Measurements from ENCODE around the gene GPR183.

GPR183 gene

DNA sequence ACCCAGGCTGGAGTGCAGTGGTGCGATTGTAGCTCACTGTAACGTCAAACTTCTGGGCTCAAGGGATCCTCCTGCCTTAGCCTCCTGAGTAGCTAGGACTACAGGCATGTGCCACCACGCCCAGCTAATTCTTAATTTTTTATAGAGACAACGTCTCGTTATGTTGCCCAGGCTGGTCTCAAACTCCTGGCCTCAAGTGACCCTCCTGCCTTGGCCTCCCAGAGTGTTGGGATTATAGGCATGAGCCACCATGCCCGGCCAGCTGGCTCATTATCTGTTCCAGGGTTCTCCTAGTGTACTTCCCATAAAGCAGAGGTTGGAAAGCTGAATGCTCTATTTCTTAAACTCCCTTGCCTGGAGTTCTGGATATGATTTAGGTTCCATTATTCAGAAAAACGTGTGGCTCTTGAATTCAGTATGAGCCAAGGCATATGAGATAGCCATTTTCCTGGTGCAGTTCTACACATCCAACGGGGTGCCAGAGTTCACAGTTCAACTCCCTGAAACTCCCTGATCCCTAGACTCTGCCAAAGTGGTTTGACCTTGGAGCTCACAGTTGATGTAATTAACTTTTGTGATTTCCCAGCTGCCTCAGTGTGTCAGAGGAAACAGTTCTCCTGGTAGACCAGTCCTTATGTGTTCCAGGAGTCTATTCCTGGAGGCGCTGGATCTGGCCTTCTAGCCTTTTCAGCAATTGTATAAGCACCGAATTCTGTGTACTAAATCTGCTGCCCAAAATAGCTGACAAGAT lies 21.6 kb downstream of the GPR183 start:
- no peak for DNase-seq
- no peaks in the 10 kb centered on the region for H3K9me3 ChIP-seq (ENCODE audit: control extremely low read depth in 1 of 5, control insufficient read depth in 4 of 5, insufficient read depth in 2 of 5, low read depth in 1 of 5, low read length in 4 of 5)
- ChIA-PET CTCF (interaction anchor here (0.7 to 1.9 kb wide), 10 partner anchors 12 to 158 kb away, joined by 3 to 6 read pairs (median 4); partner anchors contain the start of gene GPR183), POLR2A (interaction anchor here (0.6 kb wide), 1 partner anchor 17 kb away, joined by 3 read pairs; no protein-coding TSS in a partner anchor)
- peaks cover 13 to 70% (median 38%) of the 10 kb centered on the region in 4 experiments for H3K4me1 ChIP-seq (ENCODE audit: control extremely low read depth in 1 of 4, control insufficient read depth in 4 of 4, insufficient read depth in 4 of 4, low read length in 3 of 4)
- peaks cover 5 to 18% (median 6%) of the 10 kb centered on the region in 4 experiments for H3K36me3 ChIP-seq (ENCODE audit: control insufficient read depth in 4 of 4, insufficient read depth in 4 of 4, low read length in 3 of 4)
- H3K27ac ChIP-seq (ENCODE audit: insufficient read depth in 1 of 2, low read depth in 1 of 2, low read length in 2 of 2, poor library complexity in 1 of 2, severe bottlenecking in 2 of 2) = no peak overlapping the region
- no peaks in the 10 kb centered on the region for H3K27me3 ChIP-seq (replicated peaks in 2 of 5; ENCODE audit: control insufficient read depth in 4 of 5, insufficient read depth in 5 of 5, low read length in 4 of 5)
- WGBS (ENCODE audit: insufficient coverage) = 98% methylated on average over 10 of the region's 10 CpGs
- H3K4me3 ChIP-seq (ENCODE audit: control insufficient read depth in 1 of 7, extremely low read depth in 1 of 7, insufficient read depth in 4 of 7, low read depth in 2 of 7, low read length in 6 of 7) = no peak overlapping the region

DNA sequence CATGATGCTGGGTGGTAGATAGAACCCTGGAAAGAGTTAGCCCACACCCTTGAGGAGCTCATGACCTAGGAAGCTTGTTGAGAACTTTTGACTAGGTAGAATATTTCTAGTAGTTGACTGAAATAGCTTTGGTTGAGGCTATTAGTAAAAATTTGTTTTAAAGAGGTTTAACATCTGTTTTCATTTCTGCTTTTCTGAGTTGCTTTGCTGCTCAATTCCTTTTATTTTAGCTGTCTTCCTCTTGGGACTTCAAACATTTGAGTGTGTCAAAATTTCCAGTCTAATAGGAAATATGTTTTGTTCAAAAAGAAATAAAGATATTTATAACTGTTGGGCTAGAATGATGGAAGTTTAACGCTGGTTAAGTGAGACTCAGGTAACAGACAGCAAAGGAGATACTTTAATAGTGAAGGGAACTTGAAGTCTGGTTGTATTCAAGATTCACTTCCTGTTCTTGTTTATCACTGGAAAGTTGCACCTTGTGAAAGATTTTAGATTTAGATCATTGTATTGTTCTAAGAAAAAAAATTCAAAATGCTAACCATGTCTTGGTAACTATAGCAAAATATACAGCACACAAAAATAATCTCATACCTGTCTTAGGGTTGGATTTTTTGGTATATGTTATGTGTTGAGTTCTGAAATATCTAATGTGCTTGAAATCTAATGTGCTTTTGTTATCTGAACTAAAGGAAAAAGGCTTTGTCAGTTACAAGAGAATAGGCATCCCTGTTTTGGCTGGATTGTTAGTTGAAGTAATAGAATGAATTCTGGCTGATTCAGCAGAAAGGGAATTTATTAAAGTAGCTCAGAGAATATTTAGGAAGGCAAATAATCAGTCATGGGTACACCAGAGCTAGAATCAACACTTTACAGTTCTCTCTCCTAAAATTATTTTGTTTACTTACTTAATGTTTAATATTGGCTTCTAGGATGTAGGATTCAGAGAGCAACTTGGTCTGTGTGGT lies 24.7 kb downstream of the GPR183 start:
- Histone ChIP-seq H3K27ac (ENCODE audit: insufficient read depth in 1 of 2, low read depth in 1 of 2, low read length in 2 of 2, poor library complexity in 1 of 2, severe bottlenecking in 2 of 2) (peak overlapping the region in 1 of 2 experiments; percentile 28), H3K9me3 (ENCODE audit: control extremely low read depth in 1 of 5, control insufficient read depth in 4 of 5, insufficient read depth in 2 of 5, low read depth in 1 of 5, low read length in 4 of 5) (no peaks in the 10 kb centered on the region), H3K4me3 (ENCODE audit: control insufficient read depth in 1 of 7, extremely low read depth in 1 of 7, insufficient read depth in 4 of 7, low read depth in 2 of 7, low read length in 6 of 7) (peak overlapping the region in 2 of 7 experiments; percentile 8 to 13), H3K36me3 (ENCODE audit: control insufficient read depth in 4 of 4, insufficient read depth in 4 of 4, low read length in 3 of 4) (peaks cover 0 to 12% (median 3%) of the 10 kb centered on the region in 4 experiments), H3K4me1 (ENCODE audit: control extremely low read depth in 1 of 4, control insufficient read depth in 4 of 4, insufficient read depth in 4 of 4, low read length in 3 of 4) (peaks cover 35 to 81% (median 56%) of the 10 kb centered on the region in 4 experiments), H3K27me3 (replicated peaks in 2 of 5; ENCODE audit: control insufficient read depth in 4 of 5, insufficient read depth in 5 of 5, low read length in 4 of 5) (no peaks in the 10 kb centered on the region)
- ChIA-PET POLR2A (interaction anchor here (0.6 kb wide), 1 partner anchor 40 kb away, joined by 3 read pairs; no protein-coding TSS in a partner anchor), CTCF (interaction anchor here (0.6 to 1.3 kb wide), 10 partner anchors 9 to 161 kb away, joined by 3 to 4 read pairs (median 4); no protein-coding TSS in a partner anchor)
- WGBS (ENCODE audit: insufficient coverage) = 57% methylated on average over 1 of the region's 1 CpG
- no peak for DNase-seq

DNA sequence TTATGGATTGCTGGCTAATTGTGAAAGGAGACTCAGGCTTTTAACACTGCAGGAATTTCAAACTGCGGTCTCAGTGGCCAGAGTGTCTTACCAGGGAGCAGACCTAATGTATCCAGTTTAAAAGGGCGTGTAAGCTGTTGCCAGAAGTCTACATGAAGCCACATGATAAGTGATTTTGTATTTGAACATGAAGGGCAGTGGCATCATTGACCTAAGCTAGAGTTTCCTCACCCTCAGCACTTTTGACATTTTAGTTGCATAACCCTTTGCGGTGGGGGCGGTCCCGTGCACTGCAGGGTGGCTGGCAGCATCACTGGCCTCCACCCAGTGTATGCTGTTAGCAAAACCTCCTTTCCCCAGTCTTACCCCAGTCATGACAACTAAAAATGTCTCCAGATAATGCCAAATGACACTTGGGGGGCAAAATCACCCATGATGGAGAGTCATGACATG lies 25.4 kb downstream of the GPR183 start:
- H3K9me3 ChIP-seq (ENCODE audit: control extremely low read depth in 1 of 5, control insufficient read depth in 4 of 5, insufficient read depth in 2 of 5, low read depth in 1 of 5, low read length in 4 of 5) = no peaks in the 10 kb centered on the region
- peak in 1 of 3 donors; percentile 41 for DNase-seq
- CTCF ChIA-PET = interaction anchor here (0.6 to 1.3 kb wide), 6 partner anchors 11 to 106 kb away, joined by 3 to 4 read pairs (median 4); no protein-coding TSS in a partner anchor
- H3K36me3 ChIP-seq (ENCODE audit: control insufficient read depth in 4 of 4, insufficient read depth in 4 of 4, low read length in 3 of 4) = peaks cover 0 to 12% (median 3%) of the 10 kb centered on the region in 4 experiments
- H3K4me3 ChIP-seq (ENCODE audit: control insufficient read depth in 1 of 7, extremely low read depth in 1 of 7, insufficient read depth in 4 of 7, low read depth in 2 of 7, low read length in 6 of 7) = no peak overlapping the region
- H3K27me3 ChIP-seq (replicated peaks in 2 of 5; ENCODE audit: control insufficient read depth in 4 of 5, insufficient read depth in 5 of 5, low read length in 4 of 5) = no peaks in the 10 kb centered on the region
- peak overlapping the region in 1 of 2 experiments; percentile 28 for H3K27ac ChIP-seq (ENCODE audit: insufficient read depth in 1 of 2, low read depth in 1 of 2, low read length in 2 of 2, poor library complexity in 1 of 2, severe bottlenecking in 2 of 2)
- POLR2A ChIA-PET = no interaction called here
- peaks cover 35 to 79% (median 59%) of the 10 kb centered on the region in 4 experiments for H3K4me1 ChIP-seq (ENCODE audit: control extremely low read depth in 1 of 4, control insufficient read depth in 4 of 4, insufficient read depth in 4 of 4, low read length in 3 of 4)
- 98% methylated on average over 5 of the region's 5 CpGs for WGBS (ENCODE audit: insufficient coverage)

DNA sequence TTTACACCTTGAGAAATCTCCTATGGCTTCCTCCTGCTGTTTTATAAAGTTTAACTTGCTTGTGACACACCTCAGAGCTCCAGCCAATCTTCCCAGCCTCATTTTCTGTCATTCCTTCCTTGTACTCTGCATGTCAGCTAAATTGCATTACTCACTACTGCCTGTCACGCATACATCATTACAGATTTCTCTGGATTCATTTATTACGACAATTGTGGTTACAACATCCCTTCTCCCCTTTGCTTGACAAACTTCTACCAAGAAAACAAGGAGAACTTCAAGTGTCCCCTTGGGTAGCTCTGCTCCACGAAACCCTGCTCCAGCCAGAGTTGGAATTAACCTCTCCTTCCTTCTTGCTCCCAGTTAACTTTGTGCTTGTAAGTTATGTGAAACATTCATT lies 27.0 kb downstream of the GPR183 start:
- 73% methylated on average over 3 of the region's 3 CpGs for WGBS (ENCODE audit: insufficient coverage)
- Histone ChIP-seq H3K27me3 (replicated peaks in 2 of 5; ENCODE audit: control insufficient read depth in 4 of 5, insufficient read depth in 5 of 5, low read length in 4 of 5) (no peaks in the 10 kb centered on the region), H3K36me3 (ENCODE audit: control insufficient read depth in 4 of 4, insufficient read depth in 4 of 4, low read length in 3 of 4) (peaks cover 0 to 14% (median 2%) of the 10 kb centered on the region in 4 experiments), H3K4me1 (ENCODE audit: control extremely low read depth in 1 of 4, control insufficient read depth in 4 of 4, insufficient read depth in 4 of 4, low read length in 3 of 4) (peaks cover 41 to 84% (median 67%) of the 10 kb centered on the region in 4 experiments), H3K9me3 (ENCODE audit: control extremely low read depth in 1 of 5, control insufficient read depth in 4 of 5, insufficient read depth in 2 of 5, low read depth in 1 of 5, low read length in 4 of 5) (no peaks in the 10 kb centered on the region), H3K4me3 (ENCODE audit: control insufficient read depth in 1 of 7, extremely low read depth in 1 of 7, insufficient read depth in 4 of 7, low read depth in 2 of 7, low read length in 6 of 7) (no peak overlapping the region), H3K27ac (ENCODE audit: insufficient read depth in 1 of 2, low read depth in 1 of 2, low read length in 2 of 2, poor library complexity in 1 of 2, severe bottlenecking in 2 of 2) (no peak overlapping the region)
- ChIA-PET POLR2A (interaction anchor here (0.8 kb wide), 1 partner anchor 95 kb away, joined by 3 read pairs; no protein-coding TSS in a partner anchor), CTCF (interaction anchor here (1.2 to 2.2 kb wide), 5 partner anchors 10 to 107 kb away, joined by 3 to 8 read pairs (median 4); no protein-coding TSS in a partner anchor)
- no peak for DNase-seq

DNA sequence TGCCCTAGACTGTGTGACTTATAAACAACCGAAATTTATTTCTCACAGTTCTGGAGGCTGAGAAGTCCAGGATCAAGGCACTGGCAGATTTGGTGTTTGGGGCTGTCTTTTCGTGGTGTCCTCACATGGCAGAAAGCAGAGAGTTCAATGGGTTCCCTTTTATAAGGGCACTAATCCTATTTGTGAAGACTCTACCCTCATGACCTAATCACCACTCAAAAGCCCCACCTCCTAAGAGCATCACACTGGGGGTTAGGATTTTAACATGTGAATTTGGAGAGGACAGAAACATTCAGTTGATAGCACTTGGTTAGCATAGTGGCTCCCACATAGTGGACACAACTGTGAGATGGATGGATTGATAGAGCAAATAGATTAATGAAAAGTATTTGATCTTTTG lies 27.6 kb downstream of the GPR183 start:
- H3K27ac ChIP-seq (ENCODE audit: insufficient read depth in 1 of 2, low read depth in 1 of 2, low read length in 2 of 2, poor library complexity in 1 of 2, severe bottlenecking in 2 of 2) = no peak overlapping the region
- POLR2A ChIA-PET = no interaction called here
- CTCF ChIA-PET = interaction anchor here (1.2 to 2.2 kb wide), 3 partner anchors 15 to 108 kb away, joined by 3 to 8 read pairs (median 4); no protein-coding TSS in a partner anchor
- H3K4me3 ChIP-seq (ENCODE audit: control insufficient read depth in 1 of 7, extremely low read depth in 1 of 7, insufficient read depth in 4 of 7, low read depth in 2 of 7, low read length in 6 of 7) = no peak overlapping the region
- H3K36me3 ChIP-seq (ENCODE audit: control insufficient read depth in 4 of 4, insufficient read depth in 4 of 4, low read length in 3 of 4) = peaks cover 0 to 14% (median 2%) of the 10 kb centered on the region in 4 experiments
- DNase-seq = no peak
- WGBS (ENCODE audit: insufficient coverage) = 100% methylated on average over 1 of the region's 2 CpGs
- peaks cover 47 to 86% (median 67%) of the 10 kb centered on the region in 4 experiments for H3K4me1 ChIP-seq (ENCODE audit: control extremely low read depth in 1 of 4, control insufficient read depth in 4 of 4, insufficient read depth in 4 of 4, low read length in 3 of 4)
- no peaks in the 10 kb centered on the region for H3K9me3 ChIP-seq (ENCODE audit: control extremely low read depth in 1 of 5, control insufficient read depth in 4 of 5, insufficient read depth in 2 of 5, low read depth in 1 of 5, low read length in 4 of 5)
- H3K27me3 ChIP-seq (replicated peaks in 2 of 5; ENCODE audit: control insufficient read depth in 4 of 5, insufficient read depth in 5 of 5, low read length in 4 of 5) = no peaks in the 10 kb centered on the region

DNA sequence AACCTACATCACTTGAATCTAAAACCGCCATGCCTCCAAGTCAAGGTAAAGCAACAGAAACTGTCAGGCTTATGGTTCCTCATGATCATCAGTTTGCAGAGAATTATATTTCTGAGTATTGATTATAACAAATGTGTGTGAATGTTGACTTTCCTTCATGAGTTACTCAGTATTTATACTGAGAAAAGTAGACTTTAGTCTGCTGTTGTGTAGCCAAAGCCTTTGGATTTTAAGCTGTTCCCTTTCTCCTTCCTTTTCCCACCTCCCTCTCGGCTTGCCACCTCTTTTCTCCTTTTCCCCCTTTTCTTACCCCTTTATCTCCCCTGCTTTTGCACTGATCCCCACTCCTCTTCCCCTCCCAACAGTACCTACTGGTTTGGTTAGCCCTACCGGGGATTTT lies 28.4 kb downstream of the GPR183 start:
- POLR2A ChIA-PET = interaction anchor here (1.6 kb wide), 1 partner anchor 108 kb away, joined by 3 read pairs; no protein-coding TSS in a partner anchor

More for the DNA sequence above, 28.4 kb downstream of the GPR183 start:
- WGBS (ENCODE audit: insufficient coverage) = 100% methylated on average over 2 of the region's 3 CpGs
- H3K9me3 ChIP-seq (ENCODE audit: control extremely low read depth in 1 of 5, control insufficient read depth in 4 of 5, insufficient read depth in 2 of 5, low read depth in 1 of 5, low read length in 4 of 5) = no peaks in the 10 kb centered on the region
- no peaks in the 10 kb centered on the region for H3K27me3 ChIP-seq (replicated peaks in 2 of 5; ENCODE audit: control insufficient read depth in 4 of 5, insufficient read depth in 5 of 5, low read length in 4 of 5)
- H3K4me3 ChIP-seq (ENCODE audit: control insufficient read depth in 1 of 7, extremely low read depth in 1 of 7, insufficient read depth in 4 of 7, low read depth in 2 of 7, low read length in 6 of 7) = no peak overlapping the region
- H3K27ac ChIP-seq (ENCODE audit: insufficient read depth in 1 of 2, low read depth in 1 of 2, low read length in 2 of 2, poor library complexity in 1 of 2, severe bottlenecking in 2 of 2) = peak overlapping the region; percentile 10 to 61
- H3K4me1 ChIP-seq (ENCODE audit: control extremely low read depth in 1 of 4, control insufficient read depth in 4 of 4, insufficient read depth in 4 of 4, low read length in 3 of 4) = peaks cover 49 to 84% (median 65%) of the 10 kb centered on the region in 4 experiments
- DNase-seq = no peak
- peaks cover 0 to 14% (median 2%) of the 10 kb centered on the region in 4 experiments for H3K36me3 ChIP-seq (ENCODE audit: control insufficient read depth in 4 of 4, insufficient read depth in 4 of 4, low read length in 3 of 4)
- CTCF ChIA-PET = interaction anchor here (2.0 to 2.2 kb wide), 2 partner anchors 10 to 109 kb away, joined by 6 to 8 read pairs; no protein-coding TSS in a partner anchor

Data from common myeloid progenitor, CD34-positive (primary cell).